Measurements from ENCODE around the gene OLR1.
"Not testable (repeated sequence)": the region's sequence is repeated elsewhere in the genome, so short reads cannot be mapped to it uniquely, and the experiment has no call there.

The OLR1 gene

GRCh38 chr12:10171973-10172728, at the start of gene OLR1:
Gene OLR1 (minus strand): TSS chr12:10172132. CDS start chr12:10172077, 55 bp downstream.
- DNase-seq (ENCODE audit: extremely low read depth in 1 of 2, low read depth in 1 of 2), result no peak

GRCh38 chr12:10220398-10221077, 48.6 kb upstream of the OLR1 start:
- DNase-seq (ENCODE audit: extremely low read depth in 1 of 2, low read depth in 1 of 2), result no peak

GRCh38 chr12:10218021-10218420, 46.1 kb upstream of the OLR1 start:
- DNase-seq (ENCODE audit: extremely low read depth in 1 of 2, low read depth in 1 of 2), result no peak

DNA sequence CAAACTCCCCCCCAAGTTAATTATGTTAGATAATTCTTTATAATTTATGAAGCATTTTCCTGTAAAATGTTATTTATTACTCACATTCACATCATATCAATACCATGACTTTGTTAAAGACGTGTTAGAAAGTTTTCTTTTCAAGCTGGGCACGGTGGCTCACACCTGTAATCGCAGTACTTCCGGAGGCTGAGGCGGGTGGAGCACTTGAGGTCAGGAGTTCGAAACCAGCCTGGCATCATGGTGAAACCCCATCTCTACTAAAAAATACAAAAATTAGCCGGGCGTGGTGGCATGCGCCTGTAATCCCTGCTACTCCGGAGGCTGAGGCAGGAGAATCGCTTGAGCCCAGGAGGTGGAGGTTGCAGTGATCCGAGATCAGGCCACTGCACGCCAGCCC, 44.0 kb upstream of the OLR1 start:
- DNase-seq (ENCODE audit: extremely low read depth in 1 of 2, low read depth in 1 of 2), result not testable (repeated sequence)

DNA sequence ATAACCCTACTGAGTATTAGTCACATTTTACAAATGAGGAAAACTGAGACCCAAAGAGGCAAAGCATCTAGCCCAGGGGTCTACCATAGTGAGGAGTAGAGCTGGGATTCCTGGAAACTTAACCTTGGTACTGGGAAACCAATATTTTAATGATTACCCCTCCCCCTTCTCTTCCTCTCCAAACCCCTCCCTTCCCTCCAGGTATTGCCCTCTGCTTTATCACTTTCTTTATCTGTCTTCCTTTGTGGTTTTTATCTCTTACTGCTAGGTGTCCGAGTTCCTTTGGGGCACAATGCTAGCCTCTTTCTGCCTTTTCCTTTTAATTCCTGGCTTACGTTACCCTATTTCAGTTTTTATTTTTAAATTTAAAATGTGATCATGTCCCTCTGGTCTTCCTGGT, 43.5 kb upstream of the OLR1 start:
- no peak for DNase-seq (ENCODE audit: extremely low read depth in 1 of 2, low read depth in 1 of 2)

- DNase-seq (ENCODE audit: extremely low read depth in 1 of 2, low read depth in 1 of 2), result no peak
These were observed 42.9 kb upstream of the OLR1 start for GRCh38 chr12:10214895-10215267.

DNA sequence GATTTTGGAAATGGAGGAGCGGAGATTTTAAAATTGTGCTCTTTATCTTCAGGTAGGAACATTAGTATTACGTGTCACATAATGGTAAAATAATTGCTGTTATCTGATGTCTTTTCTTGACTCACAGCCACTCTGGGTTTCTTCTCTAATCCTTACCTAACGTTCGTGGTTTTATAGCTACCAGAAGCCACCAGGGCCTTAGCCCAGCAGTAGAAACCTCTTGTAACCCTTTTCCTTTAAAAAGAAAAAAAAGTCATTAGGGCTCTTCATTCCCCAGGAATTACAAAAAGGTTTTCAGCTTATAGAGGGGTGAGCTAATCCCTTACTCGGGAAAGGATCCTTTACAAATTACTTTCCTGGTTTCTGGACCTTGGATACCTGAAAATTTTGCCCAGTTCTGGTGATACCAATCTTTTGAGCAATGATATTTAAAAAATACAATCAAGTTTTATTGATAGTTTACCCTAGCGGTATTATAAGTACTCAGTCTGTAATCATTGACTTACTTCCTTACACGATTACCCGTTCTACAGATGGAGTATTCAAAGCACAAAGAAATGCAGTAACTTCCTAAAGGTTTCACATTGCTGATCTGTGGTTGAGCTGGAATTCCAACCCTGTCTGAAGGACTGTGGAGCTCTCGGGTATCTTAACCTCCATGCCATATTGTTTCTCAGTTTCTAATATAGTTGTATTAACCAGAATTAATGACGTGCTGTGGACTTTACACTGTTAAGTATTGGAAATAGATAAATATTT, 42.4 kb upstream of the OLR1 start:
- DNase-seq (ENCODE audit: extremely low read depth in 1 of 2, low read depth in 1 of 2), result no peak

GRCh38 chr12:10213168-10214135, 41.5 kb upstream of the OLR1 start:
- DNase-seq (ENCODE audit: extremely low read depth in 1 of 2, low read depth in 1 of 2), result peak; percentile 66 to 73

DNA sequence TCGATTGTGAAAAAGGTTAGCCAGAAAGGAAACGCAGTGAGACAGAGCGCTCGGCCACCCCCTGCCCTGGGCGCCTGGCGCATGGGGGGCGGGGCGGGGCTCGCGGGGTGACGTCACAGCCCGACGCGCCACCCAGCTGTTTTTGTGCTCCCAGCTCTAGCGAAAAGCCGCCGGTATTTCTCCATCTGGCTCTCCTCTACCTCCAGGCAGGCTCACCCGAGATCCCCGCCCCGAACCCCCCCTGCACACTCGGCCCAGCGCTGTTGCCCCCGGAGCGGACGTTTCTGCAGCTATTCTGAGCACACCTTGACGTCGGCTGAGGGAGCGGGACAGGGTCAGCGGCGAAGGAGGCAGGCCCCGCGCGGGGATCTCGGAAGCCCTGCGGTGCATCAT, 40.8 kb upstream of the OLR1 start, which contains the start of gene GABARAPL1:
TSS of gene GABARAPL1 (plus strand) at position 139 of the 393 bp plus-strand sequence. CDS start at position 392, 253 bp downstream.
- DNase-seq (ENCODE audit: extremely low read depth in 1 of 2, low read depth in 1 of 2), result peak; percentile 69 to 71

GRCh38 chr12:10211940-10212738, 40.2 kb upstream of the OLR1 start:
- peak; percentile 75 to 81 for DNase-seq (ENCODE audit: extremely low read depth in 1 of 2, low read depth in 1 of 2)

- DNase-seq (ENCODE audit: extremely low read depth in 1 of 2, low read depth in 1 of 2), result no peak
These were observed 39.4 kb upstream of the OLR1 start for GRCh38 chr12:10211101-10211939.

DNA sequence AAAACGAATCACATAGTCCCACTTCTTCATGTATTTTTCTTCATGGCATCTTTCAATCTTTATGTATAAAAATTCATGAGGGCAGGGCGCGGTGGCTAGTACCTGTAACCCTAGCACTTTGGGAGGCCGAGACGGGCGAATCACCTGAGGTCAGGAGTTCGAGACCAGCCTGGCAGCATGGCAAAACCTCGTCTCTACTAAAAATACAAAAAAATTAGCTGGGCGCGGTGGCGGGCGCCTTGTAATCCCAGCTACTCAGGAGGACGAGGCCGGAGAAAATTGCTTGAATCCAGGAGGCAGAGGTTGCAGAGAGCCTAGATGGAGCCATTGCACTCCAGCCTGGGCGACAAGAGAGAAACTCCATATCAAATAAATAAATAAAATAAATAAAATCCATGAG, 38.3 kb upstream of the OLR1 start:
- DNase-seq (ENCODE audit: extremely low read depth in 1 of 2, low read depth in 1 of 2), result no peak

DNA sequence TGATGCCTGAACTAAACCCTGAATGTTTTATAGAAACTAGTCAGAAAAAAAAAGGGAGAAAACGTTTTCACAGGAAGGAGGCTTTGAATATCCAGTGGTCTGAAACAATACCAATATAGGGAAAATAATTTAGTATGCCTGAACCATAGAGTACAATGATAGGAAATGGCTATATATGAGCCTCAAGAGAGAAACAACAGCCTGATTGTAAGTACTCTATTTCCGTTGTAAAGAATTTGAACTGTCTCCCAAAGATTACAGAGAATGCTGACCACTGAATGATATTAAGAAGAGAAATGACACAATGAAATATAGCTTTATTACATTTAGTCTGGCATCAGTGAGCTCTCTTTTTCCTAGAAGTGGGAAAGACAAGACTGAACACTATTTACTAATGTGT, 35.2 kb upstream of the OLR1 start:
- no peak for DNase-seq (ENCODE audit: extremely low read depth in 1 of 2, low read depth in 1 of 2)

GRCh38 chr12:10205220-10205807, 33.4 kb upstream of the OLR1 start:
- no peak for DNase-seq (ENCODE audit: extremely low read depth in 1 of 2, low read depth in 1 of 2)

GRCh38 chr12:10204495-10204894, 32.6 kb upstream of the OLR1 start:
- not testable (repeated sequence) for DNase-seq (ENCODE audit: extremely low read depth in 1 of 2, low read depth in 1 of 2)

DNA sequence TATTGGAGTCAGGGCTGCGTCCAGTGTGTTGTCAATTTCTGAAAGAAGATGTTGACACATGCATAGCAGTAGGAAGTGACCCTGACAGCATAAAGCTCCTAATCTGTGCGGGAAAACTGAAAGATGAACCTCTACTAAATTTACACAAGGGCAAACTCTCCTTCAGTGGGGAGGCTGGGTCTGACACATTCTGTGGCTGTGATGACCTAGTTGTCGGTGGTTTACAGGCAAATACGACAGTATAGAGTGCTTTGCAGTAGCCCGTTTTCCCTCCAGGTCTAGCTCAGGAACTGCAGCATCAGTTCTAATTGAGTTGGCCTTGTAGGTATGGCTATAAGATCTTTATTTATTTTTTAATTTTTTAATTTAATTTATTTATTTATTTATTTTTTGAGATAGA, 25.9 kb upstream of the OLR1 start:
- DNase-seq (ENCODE audit: extremely low read depth in 1 of 2, low read depth in 1 of 2), result no peak

GRCh38 chr12:10196210-10196609, 24.3 kb upstream of the OLR1 start:
- no peak for DNase-seq (ENCODE audit: extremely low read depth in 1 of 2, low read depth in 1 of 2)

DNA sequence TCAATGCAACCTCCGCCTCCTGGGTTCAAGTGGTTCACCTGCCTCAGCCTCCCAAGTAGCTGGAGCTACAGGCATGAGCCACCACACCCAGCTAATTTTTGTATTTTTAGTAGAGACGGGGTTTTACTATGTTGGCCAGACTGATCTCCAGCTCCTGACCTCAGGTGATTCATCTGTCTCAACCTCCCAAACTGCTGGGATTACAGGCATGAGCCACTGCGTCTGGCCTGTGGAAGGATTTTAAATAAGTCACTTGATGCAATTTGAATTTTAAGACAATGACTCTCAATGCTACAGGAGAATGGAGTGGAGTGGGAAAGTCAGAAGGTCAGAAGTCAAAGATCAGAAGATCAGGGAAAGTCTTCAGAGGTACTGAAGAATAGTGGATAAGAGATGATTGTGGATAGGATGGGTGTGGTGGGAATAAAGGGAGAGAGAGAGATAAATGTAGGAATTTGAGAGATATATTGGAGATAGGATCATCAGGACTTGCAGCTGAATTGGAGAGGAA, 22.3 kb upstream of the OLR1 start:
- DNase-seq (ENCODE audit: extremely low read depth in 1 of 2, low read depth in 1 of 2), result no peak

Measured in activated CD8-positive, alpha-beta memory T cell treated with anti-CD3 and anti-CD28 coated beads for 1 hour (primary cell).